CD14-positive monocyte (primary cell): ENCODE data around the gene TMEM115. TPM values are rescaled to one million over a fixed set of nuclear protein-coding genes. Genes with fewer than 3 reads are reported as not detected.

Experiments used
- DNase-seq, 3 donors: peaks; one replicate each; pipeline ENCODE4 v3.0.0-alpha.2; 2011 to 2022
- H2AFZ ChIP-seq: 2 replicates; pipeline ENCODE4 v1.6.0; 2012; ENCODE audit warnings: mild to moderate bottlenecking, low read depth, low read length, inconsistent platforms; ENCODE audit not compliant: insufficient read depth, poor library complexity, severe bottlenecking
- H3K27ac ChIP-seq, 2 donors: 1 replicate in 1 of 2; 2 replicates in 1 of 2; pipeline ENCODE4 v1.5.1; 2012 to 2013; ENCODE audit warnings: low read length in 2 of 2, control low read depth in 1 of 2, inconsistent platforms in 1 of 2, low read depth in 1 of 2, mild to moderate bottlenecking in 1 of 2
- H3K27me3 ChIP-seq, 2 donors: one replicate each; pipeline versions ENCODE4 v1.6.0 to v1.6.1; 2011 to 2013; ENCODE audit warnings: low read length in 2 of 2; ENCODE audit not compliant: control insufficient read depth in 2 of 2, insufficient read depth in 2 of 2
- H3K36me3 ChIP-seq, 2 donors: replicated peaks in 1 of 2; 1 replicate in 1 of 2; 2 replicates in 1 of 2; pipeline versions ENCODE4 v1.5.1 to v1.6.1; 2012 to 2013; ENCODE audit warnings: low read length in 2 of 2, control low read depth in 1 of 2, inconsistent platforms in 1 of 2, mild to moderate bottlenecking in 1 of 2; ENCODE audit not compliant: insufficient read depth in 2 of 2, control insufficient read depth in 1 of 2
- H3K4me1 ChIP-seq, 2 donors: 1 replicate in 1 of 2; 2 replicates in 1 of 2; pipeline versions ENCODE4 v1.5.1 to v1.6.1; 2012 to 2013; ENCODE audit warnings: low read length in 2 of 2, control low read depth in 1 of 2, inconsistent platforms in 1 of 2, mild to moderate bottlenecking in 1 of 2, moderate library complexity in 1 of 2; ENCODE audit not compliant: insufficient read depth in 2 of 2, control insufficient read depth in 1 of 2
- H3K4me2 ChIP-seq: replicated peaks from 2 replicates; pipeline ENCODE3; 2012; ENCODE audit warnings: low read length, moderate library complexity, mild to moderate bottlenecking; ENCODE audit not compliant: poor library complexity, severe bottlenecking; ENCODE audit errors: extremely low read depth
- H3K4me3 ChIP-seq, 3 experiments: fragments of 200-600 bp in 1 of 3; sonication (generic) in 1 of 3; replicated peaks in 1 of 3; 1 replicate in 2 of 3; 2 replicates in 1 of 3; pipeline ENCODE4 v1.5.1; 2011 to 2013; ENCODE audit warnings: low read length in 3 of 3, mild to moderate bottlenecking in 3 of 3, control low read depth in 2 of 3, low read depth in 2 of 3, inconsistent platforms in 1 of 3, moderate library complexity in 1 of 3
- H3K79me2 ChIP-seq: 2 replicates; pipeline ENCODE4 v1.6.0; 2012; ENCODE audit warnings: mild to moderate bottlenecking, control low read depth, inconsistent platforms, low read length, moderate library complexity; ENCODE audit not compliant: insufficient read depth
- H3K9ac ChIP-seq: 2 replicates; pipeline ENCODE4 v1.6.0; 2017; ENCODE audit warnings: low read length, mild to moderate bottlenecking; ENCODE audit not compliant: insufficient read depth, poor library complexity, severe bottlenecking
- H3K9me3 ChIP-seq, 2 donors: replicated peaks in 1 of 2; 1 replicate in 1 of 2; 2 replicates in 1 of 2; pipeline versions ENCODE4 v1.5.1 to v1.6.1; 2012 to 2013; ENCODE audit warnings: low read length in 2 of 2, control low read depth in 1 of 2; ENCODE audit not compliant: control insufficient read depth in 1 of 2, insufficient read depth in 1 of 2
- H4K20me1 ChIP-seq: 2 replicates; pipeline ENCODE4 v1.6.0; 2012; ENCODE audit warnings: mild to moderate bottlenecking, low read length, control low read depth, moderate library complexity; ENCODE audit not compliant: insufficient read depth
- H3K27ac Mint-ChIP-seq, 7 donors: one replicate each; pipeline ENCODE4 v1.8.0; 2020; ENCODE audit warnings: mild to moderate bottlenecking in 7 of 7, mixed read lengths in 7 of 7, moderate library complexity in 6 of 7, inconsistent platforms in 2 of 7
- H3K27me3 Mint-ChIP-seq, 3 donors: one replicate each; pipeline ENCODE4 v1.8.0; 2021 to 2022; ENCODE audit warnings: low read depth in 3 of 3, mild to moderate bottlenecking in 3 of 3, mixed read lengths in 3 of 3, moderate library complexity in 3 of 3, inconsistent platforms in 1 of 3
- H3K36me3 Mint-ChIP-seq, 2 donors: one replicate each; pipeline ENCODE4 v1.8.0; 2020; ENCODE audit warnings: mixed read lengths in 2 of 2, inconsistent platforms in 1 of 2, mild to moderate bottlenecking in 1 of 2
- H3K4me1 Mint-ChIP-seq: one replicate; pipeline ENCODE4 v1.8.0; 2020; ENCODE audit warnings: mild to moderate bottlenecking, mixed read lengths
- H3K4me3 Mint-ChIP-seq, 2 donors: one replicate each; pipeline ENCODE4 v1.8.0; 2020; ENCODE audit warnings: mild to moderate bottlenecking in 2 of 2, mixed read lengths in 2 of 2, moderate library complexity in 1 of 2
- H3K9me3 Mint-ChIP-seq, 7 donors: one replicate each; pipeline ENCODE4 v1.8.0; 2020 to 2022; ENCODE audit warnings: mixed read lengths in 7 of 7, mild to moderate bottlenecking in 6 of 7, moderate library complexity in 6 of 7, inconsistent platforms in 2 of 7
- CTCF ChIP-seq: fragments of 200-600 bp; IDR thresholded peaks from one replicate; pipeline ENCODE4 v1.8.0; 2022; ENCODE audit warnings: antibody characterized with exemption, mild to moderate bottlenecking
- WGBS: methylation state at CpG from one replicate; pipeline ENCODE4 v1.1.5; 2013; ENCODE audit warnings: missing lambda C conversion rate; ENCODE audit not compliant: insufficient coverage; 5-methylcytosine and 5-hydroxymethylcytosine counted together
- intact Hi-C, 2 donors: fragments of 100-400 bp; cut with micrococcal nuclease; formaldehyde crosslinking; loops; one replicate each; pipeline versions ENCODE4 v1.15.0 to v1.15.1; 2023
- polyA plus RNA-seq, 3 donors: library from polyadenylated mRNA; depleted of rRNA in 1 of 3; unstranded in 2 of 3; stranded (reverse) in 1 of 3; fragments of 300-500 nt in 2 of 3; fragments of >200 nt in 1 of 3; fragmentation: Illumina TruSeq in 2 of 3; gene quantifications; 1 replicate in 2 of 3; 2 replicates in 1 of 3; pipeline ENCODE4 v1.2.3, GENCODE V29; 2012 to 2021

The TMEM115 gene
- polyA plus RNA-seq, 3 donors, result 14.5 to 36.2 (median 32.9) TPM

GRCh38 chr3:50350527-50351322, 8.6 kb downstream of the TMEM115 start, which contains the start of the genes CYB561D2 and NPRL2:
TSS of gene CYB561D2 (plus strand) at chr3:50350862. CDS start at chr3:50351434, 572 bp downstream.
TSS of gene NPRL2 (minus strand) at chr3:50350775. CDS start at chr3:50350652, 123 bp downstream.
- Histone ChIP-seq H3K4me1 (peaks cover 42 to 58% of the 10 kb centered on the region in 2 donors), H2AFZ (peak within 1 kb of the TSS; percentile 87), H3K4me3 (peak within 1 kb of the TSS; percentile 79 to 93 (median 85)), H3K36me3 (peaks cover 40 to 47% of the 10 kb centered on the region in 2 donors), H4K20me1 (peaks cover 57% of the 10 kb centered on the region), H3K9ac (peak within 1 kb of the TSS; percentile 74), H3K9me3 (no peaks in the 10 kb centered on the region), H3K4me2 (peak within 1 kb of the TSS; percentile 82), H3K27ac (peak within 1 kb of the TSS; percentile 85 to 94), H3K27me3 (no peaks in the 10 kb centered on the region), H3K79me2 (peaks cover 61% of the 10 kb centered on the region)
- Mint-ChIP-seq H3K4me1 (peaks cover 59% of the 10 kb centered on the region), H3K9me3 (no peaks in the 10 kb centered on the region), H3K27me3 (no peaks in the 10 kb centered on the region), H3K27ac (peak within 1 kb of the TSS; percentile 95 to 99 (median 97)), H3K4me3 (peak within 1 kb of the TSS; percentile 92 to 95), H3K36me3 (peaks cover 35 to 46% of the 10 kb centered on the region in 2 donors)
- under 1% methylated on average over 59 of the region's 64 CpGs for WGBS
- no peak for TF ChIP-seq CTCF
- intact Hi-C loops, result loop anchor here (1.0 to 10.0 kb wide), 5 partner anchors 9 to 1044 kb away; partner anchors contain the start of genes CISH (in 1 of the 2), MON1A (in 1 of the 2), RBM15B (in 1 of the 2) and TMEM115 (in 1 of the 2)
- DNase-seq, result peak; percentile 95 to 97 (median 96)

- Mint-ChIP-seq H3K4me1 (peaks cover 61% of the 10 kb centered on the region), H3K36me3 (peaks cover 30 to 41% of the 10 kb centered on the region in 2 donors), H3K4me3 (peak overlapping the region; percentile 92 to 95), H3K9me3 (no peaks in the 10 kb centered on the region), H3K27me3 (no peaks in the 10 kb centered on the region), H3K27ac (peak overlapping the region; percentile 95 to 99 (median 97))
- intact Hi-C loops, result loop anchor here (5.0 to 10.0 kb wide), 3 partner anchors 262 to 1045 kb away; partner anchors contain the start of genes CISH (in 1 of the 2), MON1A (in 1 of the 2) and RBM15B (in 1 of the 2)
- H3K4me1 ChIP-seq, result peaks cover 44 to 61% of the 10 kb centered on the region in 2 donors
- 16% methylated on average over 7 of the region's 7 CpGs for WGBS
- no peak for DNase-seq
- peaks cover 58% of the 10 kb centered on the region for H3K79me2 ChIP-seq
- H3K36me3 ChIP-seq, result peaks cover 34 to 41% of the 10 kb centered on the region in 2 donors
- no peak for TF ChIP-seq CTCF
- no peaks in the 10 kb centered on the region for H3K9me3 ChIP-seq
- H3K27me3 ChIP-seq, result no peaks in the 10 kb centered on the region
- H3K4me3 ChIP-seq, result peak overlapping the region; percentile 79 to 93 (median 85)
- peak overlapping the region; percentile 82 for H3K4me2 ChIP-seq
- peak overlapping the region; percentile 87 for H2AFZ ChIP-seq
- peaks cover 54% of the 10 kb centered on the region for H4K20me1 ChIP-seq
- peak overlapping the region; percentile 74 for H3K9ac ChIP-seq
- peak overlapping the region; percentile 85 to 94 for H3K27ac ChIP-seq
These were observed 9.2 kb downstream of the TMEM115 start for GRCh38 chr3:50350213-50350526.
